ENCODE data around the gene EPN1. TPM values are rescaled to one million over a fixed set of nuclear protein-coding genes. Genes with fewer than 3 reads are reported as not detected.

Gene EPN1
- total RNA-seq, 2 experiments from 2014 or later, result 23.4 TPM

- H3K36me3 Mint-ChIP-seq (ENCODE audit: low read depth), result peaks cover 16% of the 10 kb centered on the region
- no peaks in the 10 kb centered on the region for H3K27me3 Mint-ChIP-seq (ENCODE audit: low read depth)
- peaks cover 53% of the 10 kb centered on the region for H3K4me1 Mint-ChIP-seq (ENCODE audit: low read depth)
- DNase-seq, result peak; percentile 49
- intact Hi-C loops (cut with micrococcal nuclease), result no loop called here
- H3K4me3 Mint-ChIP-seq, result peak within 1 kb of the TSS; percentile 77
- peak within 1 kb of the TSS; percentile 85 for H3K27ac Mint-ChIP-seq
- CTCF ChIA-PET, result interaction anchor here (0.6 to 2.9 kb wide), 5 partner anchors 10 to 180 kb away, joined by 3 to 20 read pairs (median 6); partner anchors contain the start of gene ZNF865
- H3K9me3 Mint-ChIP-seq, result no peaks in the 10 kb centered on the region
Observed at GRCh38 chr19:55647732-55648584, 27.1 kb upstream of the EPN1 start, which contains the start of gene CCDC106. TSS of gene CCDC106 (plus strand) at chr19:55648212. CDS start at chr19:55649047, 835 bp downstream.

- CTCF ChIA-PET, result interaction anchor here (1.5 kb wide), 1 partner anchor 16 kb away, joined by 9 read pairs; no protein-coding TSS in a partner anchor
- no peaks in the 10 kb centered on the region for H3K27me3 Mint-ChIP-seq (ENCODE audit: low read depth)
- H3K36me3 Mint-ChIP-seq (ENCODE audit: low read depth), result peaks cover 13% of the 10 kb centered on the region
- peak overlapping the region; percentile 72 for H3K27ac Mint-ChIP-seq
- DNase-seq, result no peak
- H3K4me3 Mint-ChIP-seq, result peak overlapping the region; percentile 71
- H3K9me3 Mint-ChIP-seq, result no peaks in the 10 kb centered on the region
- intact Hi-C loops (cut with micrococcal nuclease), result no loop called here
- peaks cover 49% of the 10 kb centered on the region for H3K4me1 Mint-ChIP-seq (ENCODE audit: low read depth)
Observed at GRCh38 chr19:55648585-55649267, 26.3 kb upstream of the EPN1 start.

GRCh38 chr19:55649268-55650125 is 25.5 kb upstream of the EPN1 start:
- no peaks in the 10 kb centered on the region for H3K27me3 Mint-ChIP-seq (ENCODE audit: low read depth)
- peaks cover 13% of the 10 kb centered on the region for H3K36me3 Mint-ChIP-seq (ENCODE audit: low read depth)
- peak overlapping the region; percentile 54 for H3K27ac Mint-ChIP-seq
- CTCF ChIA-PET, result interaction anchor here (1.5 kb wide), 1 partner anchor 16 kb away, joined by 9 read pairs; no protein-coding TSS in a partner anchor
- no peaks in the 10 kb centered on the region for H3K9me3 Mint-ChIP-seq
- H3K4me1 Mint-ChIP-seq (ENCODE audit: low read depth), result peaks cover 48% of the 10 kb centered on the region
- peak overlapping the region; percentile 71 for H3K4me3 Mint-ChIP-seq
- intact Hi-C loops (cut with micrococcal nuclease), result loop anchor here (5.0 to 10.0 kb wide), 3 partner anchors 312 to 1185 kb away; partner anchors contain the start of genes KMT5C, LENG9 and ZSCAN5A
- no peak for DNase-seq

GRCh38 chr19:55650126-55650557 is 24.9 kb upstream of the EPN1 start:
- DNase-seq, result peak; percentile 65
- Mint-ChIP-seq H3K4me1 (ENCODE audit: low read depth) (peaks cover 43% of the 10 kb centered on the region), H3K9me3 (no peaks in the 10 kb centered on the region), H3K27ac (no peak overlapping the region), H3K36me3 (ENCODE audit: low read depth) (peaks cover 13% of the 10 kb centered on the region), H3K4me3 (peak overlapping the region; percentile 39), H3K27me3 (ENCODE audit: low read depth) (no peaks in the 10 kb centered on the region)
- intact Hi-C loops (cut with micrococcal nuclease), result loop anchor here (5.0 to 10.0 kb wide), 3 partner anchors 313 to 1185 kb away; partner anchors contain the start of genes KMT5C, LENG9 and ZSCAN5A
- CTCF ChIA-PET, result interaction anchor here (1.5 kb wide), 1 partner anchor 17 kb away, joined by 9 read pairs; no protein-coding TSS in a partner anchor

GRCh38 chr19:55650602-55651230 is 24.3 kb upstream of the EPN1 start:
- peaks cover 38% of the 10 kb centered on the region for H3K4me1 Mint-ChIP-seq (ENCODE audit: low read depth)
- peak overlapping the region; percentile 39 for H3K4me3 Mint-ChIP-seq
- CTCF ChIA-PET, result interaction anchor here (1.5 kb wide), 1 partner anchor 18 kb away, joined by 9 read pairs; no protein-coding TSS in a partner anchor
- no peak overlapping the region for H3K27ac Mint-ChIP-seq
- no peaks in the 10 kb centered on the region for H3K27me3 Mint-ChIP-seq (ENCODE audit: low read depth)
- DNase-seq, result no peak
- H3K36me3 Mint-ChIP-seq (ENCODE audit: low read depth), result peaks cover 13% of the 10 kb centered on the region
- no peaks in the 10 kb centered on the region for H3K9me3 Mint-ChIP-seq
- intact Hi-C loops (cut with micrococcal nuclease), result loop anchor here (5.0 to 10.0 kb wide), 3 partner anchors 313 to 1186 kb away; partner anchors contain the start of genes KMT5C, LENG9 and ZSCAN5A

- Mint-ChIP-seq H3K27ac (no peak overlapping the region), H3K27me3 (ENCODE audit: low read depth) (no peaks in the 10 kb centered on the region), H3K4me3 (no peak overlapping the region), H3K4me1 (ENCODE audit: low read depth) (peaks cover 37% of the 10 kb centered on the region), H3K36me3 (ENCODE audit: low read depth) (peaks cover 18% of the 10 kb centered on the region), H3K9me3 (no peaks in the 10 kb centered on the region)
- CTCF ChIA-PET, result no interaction called here
- intact Hi-C loops (cut with micrococcal nuclease), result loop anchor here (5.0 to 10.0 kb wide), 3 partner anchors 314 to 1186 kb away; partner anchors contain the start of genes KMT5C, LENG9 and ZSCAN5A
- no peak for DNase-seq
Observed at GRCh38 chr19:55651236-55651635, 23.8 kb upstream of the EPN1 start.

- peak overlapping the region; percentile 88 for H3K4me3 Mint-ChIP-seq
- DNase-seq, result no peak
- H3K9me3 Mint-ChIP-seq, result no peaks in the 10 kb centered on the region
- intact Hi-C loops (cut with micrococcal nuclease), result loop anchor here (1.0 to 10.0 kb wide), 5 partner anchors 9 to 1188 kb away; partner anchors contain the start of genes KMT5C, LENG9, ZNF581 and ZSCAN5A
- H3K27me3 Mint-ChIP-seq (ENCODE audit: low read depth), result no peaks in the 10 kb centered on the region
- peaks cover 41% of the 10 kb centered on the region for H3K4me1 Mint-ChIP-seq (ENCODE audit: low read depth)
- peaks cover 16% of the 10 kb centered on the region for H3K36me3 Mint-ChIP-seq (ENCODE audit: low read depth)
- H3K27ac Mint-ChIP-seq, result no peak overlapping the region
- CTCF ChIA-PET, result interaction anchor here (0.6 to 1.4 kb wide), 6 partner anchors 8 to 601 kb away, joined by 3 to 9 read pairs (median 3); partner anchors contain the start of genes FIZ1 and ZNF524
Observed at GRCh38 chr19:55652311-55653128, 22.5 kb upstream of the EPN1 start.

- Mint-ChIP-seq H3K36me3 (ENCODE audit: low read depth) (peaks cover 21% of the 10 kb centered on the region), H3K27me3 (ENCODE audit: low read depth) (no peaks in the 10 kb centered on the region), H3K27ac (peak overlapping the region; percentile 98), H3K4me3 (peak overlapping the region; percentile 88), H3K9me3 (no peaks in the 10 kb centered on the region), H3K4me1 (ENCODE audit: low read depth) (peaks cover 45% of the 10 kb centered on the region)
- peak; percentile 97 for DNase-seq
- intact Hi-C loops (cut with micrococcal nuclease), result loop anchor here (1.0 to 10.0 kb wide), 9 partner anchors 10 to 1463 kb away; partner anchors contain the start of genes FIZ1, KMT5C, LENG9 and TSEN34
- CTCF ChIA-PET, result interaction anchor here (0.6 to 1.4 kb wide), 16 partner anchors 9 to 600 kb away, joined by 3 to 9 read pairs (median 4); partner anchors contain the start of genes FIZ1 and ZNF524
Observed at GRCh38 chr19:55653651-55654322, 21.2 kb upstream of the EPN1 start.

- intact Hi-C loops (cut with micrococcal nuclease), result loop anchor here (1.0 to 10.0 kb wide), 7 partner anchors 55 to 1464 kb away; partner anchors contain the start of genes FIZ1, KMT5C, LENG9 and TSEN34
- Mint-ChIP-seq H3K36me3 (ENCODE audit: low read depth) (peaks cover 22% of the 10 kb centered on the region), H3K4me1 (ENCODE audit: low read depth) (peaks cover 41% of the 10 kb centered on the region), H3K27ac (peak overlapping the region; percentile 98), H3K4me3 (peak overlapping the region; percentile 88), H3K27me3 (ENCODE audit: low read depth) (no peaks in the 10 kb centered on the region), H3K9me3 (no peaks in the 10 kb centered on the region)
- peak; percentile 100 for DNase-seq
- CTCF ChIA-PET, result interaction anchor here (0.6 to 1.3 kb wide), 10 partner anchors 8 to 128 kb away, joined by 3 to 7 read pairs (median 4); no protein-coding TSS in a partner anchor
Observed at GRCh38 chr19:55654323-55654867, 20.6 kb upstream of the EPN1 start.
